K562 (cell line): ENCODE measurements around the gene CBX1. TPM values are rescaled to one million over a fixed set of nuclear protein-coding genes. Genes with fewer than 3 reads are reported as not detected.

Experiments used
- CREB5 ChIP-seq: fragments of 250-450 bp; sonication (Bioruptor Pico); IDR thresholded peaks from 2 replicates; pipeline ENCODE4 v1.5.0; 2020; ENCODE audit warnings: mild to moderate bottlenecking
- CREBBP ChIP-seq: IDR thresholded peaks from one replicate; pipeline ENCODE4 v1.6.1; 2012; ENCODE audit warnings: low read depth, mild to moderate bottlenecking, control low read depth, inconsistent platforms, low read length
- DDX20 ChIP-seq: fragments of 450-650 bp; IDR thresholded peaks from 2 replicates; pipeline ENCODE4 v1.6.1; 2016; ENCODE audit warnings: missing genetic modification characterization, low read depth, mild to moderate bottlenecking, missing compliant biosample characterization, moderate library complexity
- ELF2 ChIP-seq: fragments of 250-450 bp; sonication (Bioruptor Pico); IDR thresholded peaks from 2 replicates; pipeline ENCODE4 v1.5.0; 2021; ENCODE audit warnings: mild to moderate bottlenecking
- EP400 ChIP-seq: fragments of 450-650 bp; IDR thresholded peaks from 2 replicates; pipeline ENCODE4 v1.6.1; 2017; ENCODE audit warnings: antibody characterized with exemption, mild to moderate bottlenecking, moderate library complexity
- GABPB2 ChIP-seq: fragments of 250-450 bp; sonication (Bioruptor Pico); conservative IDR thresholded peaks from 2 replicates; pipeline ENCODE4 v1.5.1; 2021; ENCODE audit warnings: mild to moderate bottlenecking
- RBM15 ChIP-seq: fragments of 200-400 bp; formaldehyde crosslinking; IDR thresholded peaks from 2 replicates; pipeline ENCODE4 v1.6.1; 2018; ENCODE audit warnings: mild to moderate bottlenecking, low read length, moderate library complexity; ENCODE audit not compliant: insufficient read depth
- SMC3 ChIP-seq: conservative IDR thresholded peaks from 2 replicates; pipeline ENCODE4 v1.6.1; 2011; ENCODE audit warnings: low read depth, low read length, improper control_type of control experiment; ENCODE audit not compliant: insufficient read depth
- SREBF1 ChIP-seq: fragments of 150-350 bp; IDR thresholded peaks from 2 replicates; pipeline ENCODE4 v1.6.1; 2014; ENCODE audit warnings: antibody characterized with exemption, low read depth, low read length, borderline replicate concordance
- polyA plus RNA-seq, 8 experiments: library from polyadenylated mRNA; depleted of rRNA in 4 of 8; stranded (reverse) in 5 of 8; unstranded in 3 of 8; fragments of >200 nt; fragmentation: Nextera tagmentation in 2 of 8; fragmentation: Illumina TruSeq in 1 of 8; extraction: Ambion mirVana in 2 of 8; extraction: Trizol in 1 of 8; gene quantifications; 2 replicates each; pipeline versions ENCODE4 v1.2.1 to v1.2.3, GENCODE V29; 2011 to 2014; ENCODE audit warnings: inconsistent platforms in 1 of 8, missing spikeins in 1 of 8
- total RNA-seq, 7 experiments: library from RNA; depleted of rRNA in 6 of 7; stranded (reverse); fragments of >200 nt in 6 of 7; fragmentation: Illumina TruSeq in 2 of 7; extraction: Trizol in 2 of 7; gene quantifications; 2 replicates each; pipeline versions ENCODE4 v1.2.1 to v1.2.3, GENCODE V29; 2011 to 2021; ENCODE audit warnings: low replicate concordance in 1 of 7
- TF ChIP-seq, protein P1 (sequence below): sonication (generic); formaldehyde crosslinking; IDR thresholded peaks from 2 replicates; pipeline ENCODE4 v1.9.0; 2022; ENCODE audit warnings: mild to moderate bottlenecking, missing genetic modification reagents
- TF ChIP-seq, protein P2 (sequence below), 2 experiments: IDR thresholded peaks; 2 replicates each; pipeline ENCODE4 v1.6.1; 2012; ENCODE audit warnings: improper control_type of control experiment in 2 of 2, low read depth in 2 of 2, low read length in 2 of 2, borderline replicate concordance in 1 of 2
- TF ChIP-seq, protein P3 (sequence below): fragments of 450-650 bp; IDR thresholded peaks from 2 replicates; pipeline ENCODE4 v1.6.1; 2014; ENCODE audit warnings: low read depth, mild to moderate bottlenecking, moderate library complexity, borderline replicate concordance
- TF ChIP-seq, protein P4 (sequence below): sonication (generic); formaldehyde crosslinking; IDR thresholded peaks from 2 replicates; pipeline ENCODE4 v1.8.0; 2022; ENCODE audit warnings: mild to moderate bottlenecking, missing genetic modification reagents, borderline replicate concordance
- TF ChIP-seq, protein P5 (sequence below): fragments of 250-450 bp; sonication (Bioruptor Pico); IDR thresholded peaks from 2 replicates; pipeline ENCODE4 v1.5.0; 2020; ENCODE audit warnings: mild to moderate bottlenecking, borderline replicate concordance

The CBX1 gene
- total and polyA plus RNA-seq, 9 of the 15 experiments (the other 6 are each of a cell fraction or from before 2014, with no cell fraction given): 10.6 to 95.7 (median 52.7) TPM

GRCh38 chr17:48047741-48048383, 53.4 kb downstream of the CBX1 start, which contains the start of gene NFE2L1 (continued):
- TF ChIP-seq, protein P1, sequence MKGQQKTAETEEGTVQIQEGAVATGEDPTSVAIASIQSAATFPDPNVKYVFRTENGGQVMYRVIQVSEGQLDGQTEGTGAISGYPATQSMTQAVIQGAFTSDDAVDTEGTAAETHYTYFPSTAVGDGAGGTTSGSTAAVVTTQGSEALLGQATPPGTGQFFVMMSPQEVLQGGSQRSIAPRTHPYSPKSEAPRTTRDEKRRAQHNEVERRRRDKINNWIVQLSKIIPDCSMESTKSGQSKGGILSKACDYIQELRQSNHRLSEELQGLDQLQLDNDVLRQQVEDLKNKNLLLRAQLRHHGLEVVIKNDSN (CRISPR knock-in tag): peak; percentile 83
- TF ChIP-seq CREB5 (no peak), SREBF1 (0 out of 2 replicates have a peak, but pooled peaks have one; percentile 15), ELF2 (no peak), GABPB2 (CRISPR knock-in tag) (no peak), RBM15 (no peak), CREBBP (no peak), EP400 (peak; percentile 99), SMC3 (no peak), DDX20 (tag) (no peak)
- TF ChIP-seq, protein P2, sequence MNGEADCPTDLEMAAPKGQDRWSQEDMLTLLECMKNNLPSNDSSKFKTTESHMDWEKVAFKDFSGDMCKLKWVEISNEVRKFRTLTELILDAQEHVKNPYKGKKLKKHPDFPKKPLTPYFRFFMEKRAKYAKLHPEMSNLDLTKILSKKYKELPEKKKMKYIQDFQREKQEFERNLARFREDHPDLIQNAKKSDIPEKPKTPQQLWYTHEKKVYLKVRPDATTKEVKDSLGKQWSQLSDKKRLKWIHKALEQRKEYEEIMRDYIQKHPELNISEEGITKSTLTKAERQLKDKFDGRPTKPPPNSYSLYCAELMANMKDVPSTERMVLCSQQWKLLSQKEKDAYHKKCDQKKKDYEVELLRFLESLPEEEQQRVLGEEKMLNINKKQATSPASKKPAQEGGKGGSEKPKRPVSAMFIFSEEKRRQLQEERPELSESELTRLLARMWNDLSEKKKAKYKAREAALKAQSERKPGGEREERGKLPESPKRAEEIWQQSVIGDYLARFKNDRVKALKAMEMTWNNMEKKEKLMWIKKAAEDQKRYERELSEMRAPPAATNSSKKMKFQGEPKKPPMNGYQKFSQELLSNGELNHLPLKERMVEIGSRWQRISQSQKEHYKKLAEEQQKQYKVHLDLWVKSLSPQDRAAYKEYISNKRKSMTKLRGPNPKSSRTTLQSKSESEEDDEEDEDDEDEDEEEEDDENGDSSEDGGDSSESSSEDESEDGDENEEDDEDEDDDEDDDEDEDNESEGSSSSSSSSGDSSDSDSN (IDR thresholded peaks at IDR 0.05; ENCODE audit: borderline replicate concordance in 1 of 2, low read depth in 2 of 2, low read length in 2 of 2): 0 out of 4 replicates have a peak, but pooled peaks have one; percentile 2 to 18
- TF ChIP-seq, protein P3, sequence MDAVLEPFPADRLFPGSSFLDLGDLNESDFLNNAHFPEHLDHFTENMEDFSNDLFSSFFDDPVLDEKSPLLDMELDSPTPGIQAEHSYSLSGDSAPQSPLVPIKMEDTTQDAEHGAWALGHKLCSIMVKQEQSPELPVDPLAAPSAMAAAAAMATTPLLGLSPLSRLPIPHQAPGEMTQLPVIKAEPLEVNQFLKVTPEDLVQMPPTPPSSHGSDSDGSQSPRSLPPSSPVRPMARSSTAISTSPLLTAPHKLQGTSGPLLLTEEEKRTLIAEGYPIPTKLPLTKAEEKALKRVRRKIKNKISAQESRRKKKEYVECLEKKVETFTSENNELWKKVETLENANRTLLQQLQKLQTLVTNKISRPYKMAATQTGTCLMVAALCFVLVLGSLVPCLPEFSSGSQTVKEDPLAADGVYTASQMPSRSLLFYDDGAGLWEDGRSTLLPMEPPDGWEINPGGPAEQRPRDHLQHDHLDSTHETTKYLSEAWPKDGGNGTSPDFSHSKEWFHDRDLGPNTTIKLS: peak; percentile 84
- TF ChIP-seq, protein P4, sequence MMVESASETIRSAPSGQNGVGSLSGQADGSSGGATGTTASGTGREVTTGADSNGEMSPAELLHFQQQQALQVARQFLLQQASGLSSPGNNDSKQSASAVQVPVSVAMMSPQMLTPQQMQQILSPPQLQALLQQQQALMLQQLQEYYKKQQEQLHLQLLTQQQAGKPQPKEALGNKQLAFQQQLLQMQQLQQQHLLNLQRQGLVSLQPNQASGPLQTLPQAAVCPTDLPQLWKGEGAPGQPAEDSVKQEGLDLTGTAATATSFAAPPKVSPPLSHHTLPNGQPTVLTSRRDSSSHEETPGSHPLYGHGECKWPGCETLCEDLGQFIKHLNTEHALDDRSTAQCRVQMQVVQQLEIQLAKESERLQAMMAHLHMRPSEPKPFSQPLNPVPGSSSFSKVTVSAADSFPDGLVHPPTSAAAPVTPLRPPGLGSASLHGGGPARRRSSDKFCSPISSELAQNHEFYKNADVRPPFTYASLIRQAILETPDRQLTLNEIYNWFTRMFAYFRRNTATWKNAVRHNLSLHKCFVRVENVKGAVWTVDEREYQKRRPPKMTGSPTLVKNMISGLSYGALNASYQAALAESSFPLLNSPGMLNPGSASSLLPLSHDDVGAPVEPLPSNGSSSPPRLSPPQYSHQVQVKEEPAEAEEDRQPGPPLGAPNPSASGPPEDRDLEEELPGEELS (CRISPR knock-in tag): no peak; the same call in 1 of the 2 replicates
- TF ChIP-seq, protein P5, sequence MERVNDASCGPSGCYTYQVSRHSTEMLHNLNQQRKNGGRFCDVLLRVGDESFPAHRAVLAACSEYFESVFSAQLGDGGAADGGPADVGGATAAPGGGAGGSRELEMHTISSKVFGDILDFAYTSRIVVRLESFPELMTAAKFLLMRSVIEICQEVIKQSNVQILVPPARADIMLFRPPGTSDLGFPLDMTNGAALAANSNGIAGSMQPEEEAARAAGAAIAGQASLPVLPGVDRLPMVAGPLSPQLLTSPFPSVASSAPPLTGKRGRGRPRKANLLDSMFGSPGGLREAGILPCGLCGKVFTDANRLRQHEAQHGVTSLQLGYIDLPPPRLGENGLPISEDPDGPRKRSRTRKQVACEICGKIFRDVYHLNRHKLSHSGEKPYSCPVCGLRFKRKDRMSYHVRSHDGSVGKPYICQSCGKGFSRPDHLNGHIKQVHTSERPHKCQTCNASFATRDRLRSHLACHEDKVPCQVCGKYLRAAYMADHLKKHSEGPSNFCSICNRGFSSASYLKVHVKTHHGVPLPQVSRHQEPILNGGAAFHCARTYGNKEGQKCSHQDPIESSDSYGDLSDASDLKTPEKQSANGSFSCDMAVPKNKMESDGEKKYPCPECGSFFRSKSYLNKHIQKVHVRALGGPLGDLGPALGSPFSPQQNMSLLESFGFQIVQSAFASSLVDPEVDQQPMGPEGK (CRISPR knock-in tag): no peak
